Mesodermal cell (in vitro differentiated cells): ENCODE data around the gene AGAP1.

Experiments
- H3K27ac ChIP-seq: 2 replicates; pipeline ENCODE4 v1.7.0; 2013; ENCODE audit warnings: mild to moderate bottlenecking, low read depth, low read length, moderate library complexity; ENCODE audit not compliant: severe bottlenecking
- H3K36me3 ChIP-seq: 2 replicates; pipeline ENCODE4 v1.7.1; 2013; ENCODE audit warnings: mild to moderate bottlenecking, low read length, moderate library complexity; ENCODE audit not compliant: control insufficient read depth, insufficient read depth
- H3K4me1 ChIP-seq: one replicate; pipeline ENCODE4 v1.7.1; 2013; ENCODE audit warnings: mild to moderate bottlenecking, low read length; ENCODE audit not compliant: insufficient read depth, control insufficient read depth, poor library complexity, severe bottlenecking
- H3K4me3 ChIP-seq: 2 replicates; pipeline ENCODE4 v1.7.0; 2013; ENCODE audit warnings: low read length, control low read depth, mild to moderate bottlenecking; ENCODE audit not compliant: insufficient read depth, poor library complexity, severe bottlenecking; ENCODE audit errors: extremely low read depth
- H3K9me3 ChIP-seq: 2 replicates; pipeline ENCODE4 v1.7.1; 2013; ENCODE audit warnings: mild to moderate bottlenecking, low read length, moderate library complexity; ENCODE audit not compliant: control insufficient read depth
- WGBS, 2 experiments: methylation state at CpG; one replicate each; pipeline ENCODE4 v1.1.5; 2013; ENCODE audit warnings: missing lambda C conversion rate in 2 of 2; ENCODE audit not compliant: insufficient coverage in 2 of 2; 5-methylcytosine and 5-hydroxymethylcytosine counted together

The AGAP1 gene

GRCh38 chr2:235518322-235519090 lies 24.7 kb downstream of the AGAP1 start:
- H3K4me1 ChIP-seq: peaks cover 17% of the 10 kb centered on the region
- H3K9me3 ChIP-seq: peaks cover 9% of the 10 kb centered on the region
- H3K36me3 ChIP-seq: no peaks in the 10 kb centered on the region
- 86 to 91% methylated on average over 6 to 7 of the region's 11 CpGs for WGBS, 2 experiments
- no peak overlapping the region for H3K27ac ChIP-seq
- H3K4me3 ChIP-seq: no peak overlapping the region

- 95 to 100% methylated on average over 5 of the region's 6 CpGs for WGBS, 2 experiments
- H3K4me3 ChIP-seq: no peak overlapping the region
- H3K9me3 ChIP-seq: peaks cover under 1% of the 10 kb centered on the region
- no peaks in the 10 kb centered on the region for H3K36me3 ChIP-seq
- no peak overlapping the region for H3K27ac ChIP-seq
- H3K4me1 ChIP-seq: peaks cover 10% of the 10 kb centered on the region
These were observed 26.9 kb downstream of the AGAP1 start for GRCh38 chr2:235520787-235521186.

DNA sequence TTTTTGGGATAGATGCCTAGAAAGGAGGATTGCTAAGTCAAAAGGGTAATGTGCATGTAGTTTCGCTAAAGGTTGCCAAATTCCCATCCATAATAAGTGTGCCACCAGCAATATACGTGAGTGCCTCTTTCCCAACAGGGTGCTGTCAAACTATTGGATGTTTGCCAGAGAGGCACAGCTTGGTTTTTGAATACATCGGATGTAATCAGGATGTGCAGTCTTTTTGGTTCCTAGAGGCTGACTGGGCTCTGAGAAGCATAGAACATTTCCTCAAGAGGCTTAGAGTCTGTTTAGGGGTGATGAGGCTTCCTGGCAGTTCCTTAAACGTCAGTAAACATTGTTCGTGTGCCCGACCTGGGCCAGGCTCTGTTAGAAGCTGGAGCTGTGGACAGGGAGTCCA lies 28.0 kb downstream of the AGAP1 start:
- Histone ChIP-seq H3K9me3 (no peaks in the 10 kb centered on the region), H3K27ac (no peak overlapping the region), H3K4me3 (no peak overlapping the region), H3K36me3 (no peaks in the 10 kb centered on the region), H3K4me1 (peaks cover 10% of the 10 kb centered on the region)
- WGBS, 2 experiments: 96 to 99% methylated on average over 6 of the region's 6 CpGs

DNA sequence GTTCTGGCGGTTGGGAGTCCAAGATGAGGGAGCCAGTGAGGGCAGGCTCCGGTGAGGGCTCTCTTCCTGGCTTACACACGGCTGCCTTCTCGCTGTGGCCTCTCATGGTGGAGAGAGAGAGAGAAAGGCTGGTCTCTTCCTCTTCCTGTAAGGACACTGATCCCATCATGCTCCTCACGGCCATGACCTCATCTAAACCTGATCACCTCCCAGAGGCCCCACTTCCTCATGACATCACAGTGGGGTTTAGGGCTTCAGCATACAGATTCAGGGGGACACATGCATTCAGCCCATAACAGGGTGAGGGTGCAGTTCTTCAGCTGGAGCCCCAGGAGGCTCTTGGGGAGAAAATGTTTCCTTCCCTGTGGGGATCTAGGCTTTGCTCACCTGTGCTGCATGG lies 29.2 kb downstream of the AGAP1 start:
- H3K27ac ChIP-seq: no peak overlapping the region
- peaks cover 16% of the 10 kb centered on the region for H3K4me1 ChIP-seq
- no peaks in the 10 kb centered on the region for H3K36me3 ChIP-seq
- H3K4me3 ChIP-seq: no peak overlapping the region
- H3K9me3 ChIP-seq: no peaks in the 10 kb centered on the region
- 94 to 100% methylated on average over 2 of the region's 5 CpGs for WGBS, 2 experiments

GRCh38 chr2:235523486-235524150 lies 29.8 kb downstream of the AGAP1 start:
- 98% methylated on average over 16 to 17 of the region's 18 CpGs for WGBS, 2 experiments
- no peaks in the 10 kb centered on the region for H3K36me3 ChIP-seq
- no peak overlapping the region for H3K27ac ChIP-seq
- peaks cover 12% of the 10 kb centered on the region for H3K4me1 ChIP-seq
- no peaks in the 10 kb centered on the region for H3K9me3 ChIP-seq
- H3K4me3 ChIP-seq: no peak overlapping the region

DNA sequence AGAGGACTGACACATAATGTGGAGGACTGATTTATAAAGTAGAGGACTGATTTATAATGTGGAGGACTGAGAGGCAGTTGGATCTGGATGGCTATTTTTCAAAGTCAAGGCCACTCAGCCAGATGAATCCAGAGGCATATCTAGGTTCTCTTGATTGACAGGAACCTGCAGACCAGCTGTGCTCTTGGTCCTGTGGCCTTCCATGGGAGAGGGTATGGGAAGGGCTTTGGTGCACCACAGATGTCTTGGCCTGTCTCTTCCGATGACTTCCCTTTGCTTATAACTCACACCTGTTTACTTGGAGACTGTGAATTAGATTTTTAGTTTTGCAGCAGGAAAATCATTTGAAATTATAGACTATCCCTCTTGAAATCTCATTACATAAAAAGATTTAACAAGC lies 32.3 kb downstream of the AGAP1 start:
- WGBS, 2 experiments: no CpG with 5 or more reads among the region's 1 CpG
- Histone ChIP-seq H3K4me3 (no peak overlapping the region), H3K9me3 (no peaks in the 10 kb centered on the region), H3K27ac (no peak overlapping the region), H3K36me3 (no peaks in the 10 kb centered on the region), H3K4me1 (peaks cover 7% of the 10 kb centered on the region)

GRCh38 chr2:235527806-235528469 lies 34.1 kb downstream of the AGAP1 start:
- Histone ChIP-seq H3K9me3 (no peaks in the 10 kb centered on the region), H3K4me1 (peaks cover 7% of the 10 kb centered on the region), H3K36me3 (no peaks in the 10 kb centered on the region), H3K4me3 (no peak overlapping the region), H3K27ac (no peak overlapping the region)
- WGBS, 2 experiments: 64 to 100% methylated on average over 1 to 2 of the region's 7 CpGs

DNA sequence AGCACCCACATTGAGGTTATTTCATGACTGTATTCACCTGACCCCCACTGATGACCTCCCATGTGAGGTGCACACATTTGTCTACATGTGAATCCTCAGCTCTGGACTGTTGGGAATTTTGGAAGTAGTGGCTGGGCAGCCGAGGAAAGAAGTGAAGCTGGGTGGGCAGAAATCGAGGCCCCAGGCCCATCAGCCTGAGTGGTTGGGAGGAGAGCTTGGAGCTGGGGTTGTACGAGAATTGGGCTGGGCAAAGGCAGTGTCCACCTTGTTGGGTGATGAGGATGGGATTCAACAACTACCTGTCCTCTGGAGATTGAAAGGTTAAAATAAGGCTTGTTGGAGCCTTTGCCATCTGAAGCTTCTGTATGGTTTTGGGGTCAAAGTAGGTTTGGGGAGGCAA lies 35.8 kb downstream of the AGAP1 start:
- H3K27ac ChIP-seq: no peak overlapping the region
- peaks cover 7% of the 10 kb centered on the region for H3K4me1 ChIP-seq
- 93 to 95% methylated on average over 3 of the region's 3 CpGs for WGBS, 2 experiments
- no peak overlapping the region for H3K4me3 ChIP-seq
- H3K9me3 ChIP-seq: no peaks in the 10 kb centered on the region
- no peaks in the 10 kb centered on the region for H3K36me3 ChIP-seq

GRCh38 chr2:235530735-235531134 lies 36.9 kb downstream of the AGAP1 start:
- WGBS, 2 experiments: 92 to 94% methylated on average over 4 of the region's 5 CpGs
- H3K9me3 ChIP-seq: no peaks in the 10 kb centered on the region

DNA sequence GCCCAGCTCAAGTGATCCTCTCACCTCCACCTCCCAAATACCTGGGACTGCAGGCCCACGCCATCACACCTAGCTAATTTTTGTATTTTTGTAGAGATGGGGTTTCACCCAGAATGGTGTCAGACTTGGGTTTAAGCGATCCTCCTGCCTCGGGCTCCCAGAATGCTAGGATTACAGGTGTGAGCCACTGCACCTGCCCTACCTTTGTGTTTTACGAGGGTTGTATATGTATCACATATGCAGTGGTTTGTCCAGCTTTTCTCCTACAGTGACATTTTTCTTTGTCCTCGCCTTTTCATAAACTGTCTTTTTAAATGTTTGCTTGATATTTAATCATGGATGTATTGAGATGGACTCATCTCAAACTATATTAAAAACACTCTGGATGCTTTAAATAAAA lies 38.5 kb downstream of the AGAP1 start:
- WGBS, 2 experiments: 100% methylated on average over 2 to 3 of the region's 5 CpGs
- no peaks in the 10 kb centered on the region for H3K36me3 ChIP-seq

More at GRCh38 chr2:235530735-235531134, 36.9 kb downstream of the AGAP1 start:
- Histone ChIP-seq H3K27ac (no peak overlapping the region), H3K4me3 (no peak overlapping the region), H3K36me3 (no peaks in the 10 kb centered on the region), H3K4me1 (peaks cover 7% of the 10 kb centered on the region)

More for the DNA sequence above, 38.5 kb downstream of the AGAP1 start:
- H3K4me1 ChIP-seq: peaks cover 7% of the 10 kb centered on the region
- no peaks in the 10 kb centered on the region for H3K9me3 ChIP-seq
- no peak overlapping the region for H3K27ac ChIP-seq
- H3K4me3 ChIP-seq: no peak overlapping the region
